OCI-LY1 (cell line): ENCODE measurements around the gene TNS3.

Experiments
- H2AFZ ChIP-seq: fragments of 200-600 bp; sonication (generic), shearing (Covaris generic); 2 replicates; pipeline ENCODE4 v1.6.0; 2014; ENCODE audit warnings: antibody characterized with exemption, mild to moderate bottlenecking, low read length
- H3F3A ChIP-seq: fragments of 200-600 bp; sonication (generic), shearing (Covaris generic); 2 replicates; pipeline ENCODE4 v1.6.0; 2014; ENCODE audit warnings: mild to moderate bottlenecking, antibody characterized with exemption, low read length, moderate library complexity; ENCODE audit not compliant: insufficient read depth
- H3K27ac ChIP-seq: fragments of 200-600 bp; sonication (generic); 2 replicates; pipeline ENCODE4 v1.5.1; 2014; ENCODE audit warnings: low read length, mixed run types, mild to moderate bottlenecking, low read depth; ENCODE audit not compliant: poor library complexity, severe bottlenecking
- H3K27me3 ChIP-seq: fragments of 200-600 bp; sonication (generic); 2 replicates; pipeline ENCODE4 v1.6.0; 2014; ENCODE audit warnings: antibody characterized with exemption, mild to moderate bottlenecking, low read length, moderate library complexity; ENCODE audit not compliant: insufficient read depth
- H3K36me3 ChIP-seq: fragments of 200-600 bp; sonication (generic); 2 replicates; pipeline ENCODE4 v1.6.1; 2014; ENCODE audit warnings: mild to moderate bottlenecking, antibody characterized with exemption, low read length, moderate library complexity, mixed read lengths; ENCODE audit not compliant: insufficient read depth
- H3K4me1 ChIP-seq: fragments of 200-600 bp; sonication (generic); 2 replicates; pipeline ENCODE4 v1.5.1; 2014; ENCODE audit warnings: mild to moderate bottlenecking, low read length, moderate library complexity; ENCODE audit not compliant: insufficient read depth, severe bottlenecking
- H3K4me2 ChIP-seq: fragments of 200-600 bp; sonication (generic), shearing (Covaris generic); 2 replicates; pipeline ENCODE4 v1.6.1; 2014; ENCODE audit warnings: low read length
- H3K4me3 ChIP-seq: fragments of 200-600 bp; sonication (generic); 2 replicates; pipeline ENCODE4 v1.5.1; 2014; ENCODE audit warnings: low read length, low read depth, mild to moderate bottlenecking, mixed read lengths; ENCODE audit not compliant: poor library complexity, severe bottlenecking
- H3K79me2 ChIP-seq: fragments of 200-600 bp; shearing (Covaris generic); 2 replicates; pipeline ENCODE4 v1.6.1; 2016; ENCODE audit warnings: mixed run types, low read length, mixed read lengths; ENCODE audit not compliant: insufficient read depth
- H3K9ac ChIP-seq: fragments of 200-600 bp; sonication (generic), shearing (Covaris generic); 2 replicates; pipeline ENCODE4 v1.6.1; 2014; ENCODE audit warnings: mild to moderate bottlenecking, low read length, mixed read lengths
- H3K9me2 ChIP-seq: fragments of 200-600 bp; sonication (generic), shearing (Covaris generic); 2 replicates; pipeline ENCODE4 v1.6.1; 2014; ENCODE audit warnings: low read depth, mild to moderate bottlenecking, low read length, mixed read lengths
- H3K9me3 ChIP-seq: fragments of 200-600 bp; shearing (Covaris generic); 2 replicates; pipeline ENCODE4 v1.6.1; 2014; ENCODE audit warnings: low read length, mixed read lengths
- H4K20me1 ChIP-seq: fragments of 200-600 bp; sonication (generic), shearing (Covaris generic); 2 replicates; pipeline ENCODE4 v1.6.0; 2016; ENCODE audit warnings: mild to moderate bottlenecking, low read length; ENCODE audit not compliant: insufficient read depth
- EZH2 ChIP-seq: fragments of 200-600 bp; sonication (generic), shearing (Covaris generic); IDR thresholded peaks from 2 replicates; pipeline ENCODE4 v1.8.0; 2017; ENCODE audit warnings: borderline replicate concordance, mixed run types, mild to moderate bottlenecking, antibody characterized with exemption, low read length, moderate library complexity, mixed read lengths
- TF ChIP-seq, protein P1 (sequence below): fragments of 200-600 bp; sonication (generic), shearing (Covaris generic); IDR thresholded peaks from 2 replicates; pipeline ENCODE4 v1.5.1; 2017; ENCODE audit warnings: mild to moderate bottlenecking, antibody characterized with exemption, low read length, moderate library complexity, mixed read lengths

Gene TNS3

DNA sequence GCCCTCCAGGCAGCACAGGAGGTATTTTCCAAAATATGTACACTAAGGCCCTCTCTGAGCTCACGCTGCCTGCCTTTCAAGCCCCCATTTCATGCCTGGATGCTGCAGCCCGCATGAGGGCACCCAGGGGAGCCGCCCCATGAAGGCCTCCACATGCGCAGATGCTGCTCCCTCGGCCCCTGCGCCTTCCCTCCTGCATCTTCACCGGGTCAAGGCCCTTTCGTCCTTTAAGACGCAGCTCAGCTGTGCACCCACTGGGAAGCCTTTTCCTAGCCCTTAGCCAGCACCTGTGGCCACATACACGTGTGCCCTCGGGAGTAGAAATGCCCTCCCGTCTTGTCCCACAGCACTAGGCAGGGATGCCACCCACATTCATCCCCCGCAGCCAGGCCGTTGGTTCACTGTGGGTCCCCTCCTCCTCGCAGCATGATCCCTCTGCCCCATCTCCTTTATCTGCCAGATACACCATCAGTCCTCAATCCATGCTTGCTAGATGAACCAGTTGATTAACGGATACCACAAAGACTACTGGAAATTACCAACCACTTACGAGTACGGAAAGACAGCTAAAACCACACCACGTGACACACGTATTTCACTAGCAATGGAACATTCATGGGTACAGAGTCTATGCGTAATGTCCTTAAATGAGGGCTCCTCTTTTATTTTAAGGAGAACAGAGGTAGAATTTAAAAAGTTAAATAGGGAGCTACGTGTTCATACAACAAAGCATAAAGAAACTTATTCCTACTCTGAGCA is 278.0 kb downstream of the TNS3 start:
- no peaks in the 10 kb centered on the region for H3K4me1 ChIP-seq
- no peak overlapping the region for H3K4me3 ChIP-seq
- H3K27me3 ChIP-seq = no peaks in the 10 kb centered on the region

GRCh38 chr7:47303014-47303694 is 278.8 kb downstream of the TNS3 start:
- Histone ChIP-seq H3K9me3 (no peaks in the 10 kb centered on the region), H3K27me3 (no peaks in the 10 kb centered on the region), H3K4me1 (no peaks in the 10 kb centered on the region), H2AFZ (no peak overlapping the region), H3K9ac (no peak overlapping the region), H3K9me2 (no peaks in the 10 kb centered on the region), H3K36me3 (peaks cover 72% of the 10 kb centered on the region), H3F3A (no peaks in the 10 kb centered on the region), H3K79me2 (no peaks in the 10 kb centered on the region), H3K4me2 (no peak overlapping the region), H3K27ac (no peak overlapping the region), H3K4me3 (no peak overlapping the region), H4K20me1 (no peaks in the 10 kb centered on the region)
- TF ChIP-seq EZH2 = no peak
- TF ChIP-seq, protein P1, sequence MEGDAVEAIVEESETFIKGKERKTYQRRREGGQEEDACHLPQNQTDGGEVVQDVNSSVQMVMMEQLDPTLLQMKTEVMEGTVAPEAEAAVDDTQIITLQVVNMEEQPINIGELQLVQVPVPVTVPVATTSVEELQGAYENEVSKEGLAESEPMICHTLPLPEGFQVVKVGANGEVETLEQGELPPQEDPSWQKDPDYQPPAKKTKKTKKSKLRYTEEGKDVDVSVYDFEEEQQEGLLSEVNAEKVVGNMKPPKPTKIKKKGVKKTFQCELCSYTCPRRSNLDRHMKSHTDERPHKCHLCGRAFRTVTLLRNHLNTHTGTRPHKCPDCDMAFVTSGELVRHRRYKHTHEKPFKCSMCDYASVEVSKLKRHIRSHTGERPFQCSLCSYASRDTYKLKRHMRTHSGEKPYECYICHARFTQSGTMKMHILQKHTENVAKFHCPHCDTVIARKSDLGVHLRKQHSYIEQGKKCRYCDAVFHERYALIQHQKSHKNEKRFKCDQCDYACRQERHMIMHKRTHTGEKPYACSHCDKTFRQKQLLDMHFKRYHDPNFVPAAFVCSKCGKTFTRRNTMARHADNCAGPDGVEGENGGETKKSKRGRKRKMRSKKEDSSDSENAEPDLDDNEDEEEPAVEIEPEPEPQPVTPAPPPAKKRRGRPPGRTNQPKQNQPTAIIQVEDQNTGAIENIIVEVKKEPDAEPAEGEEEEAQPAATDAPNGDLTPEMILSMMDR = no peak

More for the DNA sequence above, 278.0 kb downstream of the TNS3 start:
- no peak overlapping the region for H3K4me2 ChIP-seq
- H3K27ac ChIP-seq = no peak overlapping the region
- peaks cover 71% of the 10 kb centered on the region for H3K36me3 ChIP-seq
- no peaks in the 10 kb centered on the region for H3F3A ChIP-seq
- H3K9ac ChIP-seq = no peak overlapping the region
- H3K9me3 ChIP-seq = 0 out of 2 replicates have a peak, but pooled peaks cover 2% of the 10 kb centered on the region
- H2AFZ ChIP-seq = no peak overlapping the region
- H4K20me1 ChIP-seq = no peaks in the 10 kb centered on the region
- TF ChIP-seq, protein P1 = no peak
- no peak for TF ChIP-seq EZH2
- H3K79me2 ChIP-seq = no peaks in the 10 kb centered on the region
- no peaks in the 10 kb centered on the region for H3K9me2 ChIP-seq

DNA sequence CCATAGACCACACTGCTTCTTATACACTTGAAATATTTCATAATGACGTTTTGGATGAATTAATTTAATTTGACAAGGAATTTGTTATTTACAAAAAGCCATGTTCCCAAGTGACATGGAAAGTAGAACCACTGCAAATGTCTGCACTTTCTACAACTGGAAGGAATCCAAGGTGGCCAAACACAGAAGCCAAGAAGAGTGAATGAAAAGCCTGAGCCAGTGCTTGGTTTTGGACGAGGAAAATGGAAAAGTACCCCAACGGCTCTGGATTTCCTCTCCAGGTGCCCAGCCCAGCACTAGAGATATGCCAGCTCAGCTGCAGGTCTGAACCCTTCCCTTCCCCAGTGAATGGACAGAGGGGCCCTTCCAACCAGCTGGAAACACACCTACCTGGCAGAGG is 279.4 kb downstream of the TNS3 start:
- Histone ChIP-seq H3K4me2 (no peak overlapping the region), H3K27ac (no peak overlapping the region), H3K4me1 (no peaks in the 10 kb centered on the region), H3K27me3 (no peaks in the 10 kb centered on the region), H3K4me3 (no peak overlapping the region), H3F3A (no peaks in the 10 kb centered on the region), H3K9me3 (no peaks in the 10 kb centered on the region), H2AFZ (no peak overlapping the region), H3K36me3 (peaks cover 72% of the 10 kb centered on the region), H3K9me2 (no peaks in the 10 kb centered on the region), H3K9ac (no peak overlapping the region), H3K79me2 (no peaks in the 10 kb centered on the region), H4K20me1 (no peaks in the 10 kb centered on the region)
- no peak for TF ChIP-seq EZH2
- TF ChIP-seq, protein P1 = no peak
